NCI-H2227 treated with DMSO at 0.1 percent for 48 hours (cell line): ENCODE data around the gene CPOX.

ENCODE experiments used
- DNase-seq: peaks from one replicate; lab custom pipeline; 2025; lab: John Stamatoyannopoulos, UW

Gene CPOX

DNA sequence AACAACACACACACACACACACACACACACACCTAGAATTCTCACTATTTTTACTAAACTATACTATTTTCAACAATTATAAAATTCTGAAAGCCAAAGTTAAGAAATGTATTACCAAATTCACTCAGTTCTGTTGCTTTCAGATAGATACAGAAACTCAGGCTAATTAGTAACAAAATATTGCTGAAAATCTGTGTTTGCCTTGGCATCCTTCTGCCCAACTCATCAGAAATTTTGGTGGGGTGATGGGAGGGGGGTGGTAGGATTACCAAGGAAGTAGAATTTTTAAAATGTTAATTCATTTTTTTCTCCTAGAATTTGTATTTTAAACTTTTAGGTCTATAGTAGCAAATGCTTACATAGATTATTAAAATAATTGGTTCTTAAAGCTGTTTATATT, 2.7 kb upstream of the CPOX start:
- no peak for DNase-seq

DNA sequence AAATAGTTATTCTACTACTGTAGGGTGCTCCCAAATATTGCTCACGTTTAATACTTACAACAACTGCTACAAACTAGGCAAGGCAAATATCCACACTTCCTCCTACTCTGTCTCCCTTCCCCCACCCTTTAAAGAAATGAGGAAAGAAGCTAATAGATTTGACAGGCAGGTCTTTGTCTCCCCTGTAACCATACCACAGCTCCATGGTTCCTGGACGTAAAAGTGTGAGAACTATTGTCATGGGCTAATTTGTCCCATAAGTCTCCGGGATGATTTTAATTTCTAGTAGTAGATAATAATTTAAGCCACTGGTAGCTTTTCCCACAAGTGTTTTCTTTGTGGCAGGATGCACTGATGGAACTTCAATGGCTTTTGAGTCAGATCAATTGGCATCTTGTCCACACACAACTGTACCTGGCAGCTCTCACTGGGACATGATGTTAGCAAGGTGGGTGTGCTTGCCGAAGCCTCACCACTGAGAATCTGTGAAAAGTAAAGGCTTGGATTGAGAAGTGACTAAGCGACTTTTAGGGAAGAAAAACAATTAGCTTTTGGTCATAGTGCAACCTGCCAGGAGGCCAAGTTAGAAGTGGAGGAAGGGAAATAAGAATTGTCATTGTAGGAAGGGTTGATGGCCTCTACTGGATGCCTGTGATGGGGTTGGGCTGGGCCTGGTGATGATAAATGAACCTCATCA, 1.4 kb upstream of the CPOX start:
- DNase-seq, result no peak

DNA sequence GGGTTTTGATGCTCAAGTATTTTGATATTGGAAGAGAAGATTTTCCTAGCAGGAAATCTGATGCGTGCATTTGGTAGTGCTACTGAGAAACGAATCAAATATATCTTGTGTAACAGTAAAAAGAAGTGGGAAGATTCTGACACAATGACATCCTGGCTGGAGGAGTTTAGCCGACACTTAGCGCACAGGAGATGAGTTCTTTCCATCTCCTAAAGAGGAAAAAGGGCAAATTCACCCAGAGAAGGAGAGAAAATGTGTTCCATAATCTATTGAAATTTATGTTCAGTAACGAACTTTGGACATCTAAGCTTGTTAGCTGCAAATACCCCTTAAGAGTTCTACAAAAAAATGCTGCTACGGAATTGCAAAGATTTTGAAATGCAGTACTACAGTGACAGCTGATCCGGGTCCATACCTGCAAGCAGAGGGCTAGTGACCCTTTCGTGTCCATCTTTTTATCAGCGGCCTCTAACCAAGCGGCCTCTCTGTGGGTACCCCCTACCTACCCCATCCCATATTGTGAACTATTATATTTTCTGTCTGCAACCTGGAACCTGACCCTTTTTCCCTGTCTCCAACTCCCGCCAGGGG, 971 bp downstream of the CPOX start:
- DNase-seq, result no peak

DNA sequence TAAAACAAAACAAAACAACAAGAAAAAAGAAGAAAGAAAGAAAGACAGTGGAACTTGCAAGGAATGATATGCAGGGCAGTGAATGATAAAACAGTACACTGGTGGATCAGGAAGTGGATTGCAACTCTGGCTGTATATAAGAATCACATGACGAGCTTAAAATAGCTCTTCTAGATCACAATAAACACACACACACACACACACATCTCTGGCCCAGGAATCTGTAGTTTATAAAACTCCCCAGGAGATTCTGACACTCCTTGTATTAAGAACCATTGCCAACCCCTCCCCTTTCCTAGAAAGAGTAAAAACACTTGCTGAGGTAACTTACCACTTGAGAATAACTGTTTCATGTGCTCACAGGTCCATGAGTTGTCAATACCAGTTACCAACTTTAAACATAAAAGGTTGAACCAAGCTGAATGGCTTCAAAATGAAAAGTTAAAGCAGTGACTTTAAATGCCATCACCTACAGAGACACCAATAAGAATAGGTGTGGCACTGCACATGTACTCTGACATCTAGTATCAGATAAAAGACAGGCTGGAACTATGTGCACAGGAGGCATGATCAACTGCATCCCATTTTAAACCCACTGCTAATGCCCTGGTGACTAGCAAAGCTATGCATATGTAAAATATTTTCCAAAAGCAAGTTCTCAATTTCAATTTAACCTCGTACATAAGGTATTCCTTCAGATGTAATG, 3.9 kb downstream of the CPOX start:
- DNase-seq, result no peak

DNA sequence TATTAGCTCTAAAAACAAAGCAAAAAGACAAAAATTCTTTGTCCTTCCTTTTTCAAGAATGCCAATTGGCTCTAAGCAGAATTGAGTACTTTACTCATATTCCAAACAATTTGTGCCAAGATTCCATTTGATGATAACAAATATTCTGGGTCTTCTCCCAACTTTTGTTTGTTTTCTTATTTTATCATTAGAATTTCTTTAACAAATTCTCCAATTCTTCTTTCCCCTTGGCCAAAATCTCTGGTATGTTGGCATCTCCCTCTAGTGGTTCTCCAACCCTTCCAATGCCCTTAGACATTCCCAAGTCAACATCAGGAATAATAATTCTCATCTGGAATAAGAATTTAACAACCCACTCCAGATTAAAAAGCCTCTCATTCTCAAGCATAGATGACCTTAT, 5.3 kb downstream of the CPOX start:
- DNase-seq, result no peak

DNA sequence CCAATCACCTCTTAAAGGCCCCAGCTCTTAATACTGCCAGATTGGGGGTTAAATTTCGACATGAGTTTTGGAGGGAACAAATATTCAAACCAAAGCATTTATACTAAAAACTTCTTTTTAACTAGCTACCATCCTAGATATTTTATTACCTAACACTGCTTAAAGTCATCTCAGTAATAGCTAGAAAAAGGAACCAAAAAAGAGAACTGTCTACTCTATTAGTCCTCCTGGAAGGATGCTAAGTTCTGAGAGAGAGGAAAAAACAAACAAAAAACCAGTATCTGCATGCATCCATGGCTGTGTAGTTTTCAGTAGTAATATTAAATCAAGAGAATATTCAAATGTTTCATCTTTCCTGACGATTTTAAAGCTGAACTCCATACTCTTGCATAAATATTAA, 5.8 kb downstream of the CPOX start:
- DNase-seq, result no peak

DNA sequence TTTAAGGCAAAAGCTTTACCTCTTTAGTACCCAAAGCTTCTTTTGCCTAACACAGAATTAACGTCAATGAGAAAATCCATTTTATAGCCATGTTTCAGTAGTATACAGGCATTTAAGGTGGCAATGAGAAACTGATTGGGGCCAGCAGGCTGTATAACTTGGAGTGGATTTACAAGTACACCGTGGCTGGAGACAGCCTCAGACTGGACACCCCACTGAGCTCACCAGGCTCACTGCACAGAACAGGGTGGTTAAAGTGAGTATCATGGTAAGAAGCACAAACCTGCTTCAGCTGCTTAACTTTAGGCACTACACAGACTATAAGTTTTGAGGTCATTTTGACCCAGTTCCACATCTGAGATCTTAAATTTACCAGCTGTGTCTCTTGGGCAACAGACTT, 8.9 kb downstream of the CPOX start:
- no peak for DNase-seq

DNA sequence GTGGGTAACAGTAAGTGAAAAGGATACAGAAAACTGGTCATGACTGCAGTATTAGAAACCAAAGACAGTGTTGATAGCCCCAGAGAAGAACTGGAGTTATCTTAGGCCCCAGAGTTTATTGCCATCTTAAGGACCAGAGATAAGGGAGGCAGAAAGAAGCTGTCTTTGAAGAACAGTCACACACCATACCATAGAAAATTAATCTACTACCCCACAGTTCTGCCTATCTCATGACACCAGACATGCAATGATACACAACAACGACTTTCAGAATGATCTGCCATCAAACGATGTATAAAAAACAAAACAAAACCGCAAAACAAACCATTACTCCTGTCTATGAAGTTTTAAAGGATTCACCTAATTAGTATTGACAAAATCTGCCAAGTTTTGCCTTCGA, 9.6 kb downstream of the CPOX start:
- no peak for DNase-seq

DNA sequence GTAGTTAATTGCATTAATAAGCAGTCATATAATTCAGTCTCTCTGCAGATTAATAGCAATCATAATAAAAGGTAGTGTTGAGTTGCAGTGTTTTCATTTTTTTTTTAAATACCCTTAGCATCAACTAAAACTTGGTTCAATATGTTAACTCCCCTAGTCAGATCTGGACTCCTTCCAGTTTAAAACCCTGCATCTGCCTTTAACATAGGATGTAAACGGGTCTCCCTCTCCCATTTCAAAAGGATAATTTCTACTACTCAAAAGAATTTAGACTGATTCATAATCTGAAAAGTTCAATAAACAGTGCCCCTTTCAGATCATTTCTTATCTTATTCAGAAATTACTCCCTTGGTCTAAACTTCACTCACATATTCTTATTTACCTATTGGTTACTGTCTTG, 11.4 kb downstream of the CPOX start:
- DNase-seq, result no peak

DNA sequence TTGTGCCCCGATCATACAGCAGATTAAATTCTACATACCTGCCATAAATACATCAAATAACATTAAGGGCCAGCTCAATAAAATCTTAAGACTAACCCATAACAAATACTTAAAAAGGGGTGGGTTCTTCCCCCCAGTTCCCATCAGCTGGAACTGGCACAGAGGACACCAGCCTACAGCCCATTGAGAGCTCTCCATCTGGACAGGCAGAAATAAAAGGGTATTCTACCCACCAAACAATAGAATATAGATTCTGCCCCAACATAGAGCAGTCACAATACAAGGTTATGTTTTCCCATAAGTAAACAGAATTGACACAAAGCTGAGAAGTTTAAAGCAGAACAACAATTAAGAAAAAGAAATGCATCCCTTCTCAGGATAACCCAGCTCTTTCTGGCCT, 11.9 kb downstream of the CPOX start:
- DNase-seq, result no peak

DNA sequence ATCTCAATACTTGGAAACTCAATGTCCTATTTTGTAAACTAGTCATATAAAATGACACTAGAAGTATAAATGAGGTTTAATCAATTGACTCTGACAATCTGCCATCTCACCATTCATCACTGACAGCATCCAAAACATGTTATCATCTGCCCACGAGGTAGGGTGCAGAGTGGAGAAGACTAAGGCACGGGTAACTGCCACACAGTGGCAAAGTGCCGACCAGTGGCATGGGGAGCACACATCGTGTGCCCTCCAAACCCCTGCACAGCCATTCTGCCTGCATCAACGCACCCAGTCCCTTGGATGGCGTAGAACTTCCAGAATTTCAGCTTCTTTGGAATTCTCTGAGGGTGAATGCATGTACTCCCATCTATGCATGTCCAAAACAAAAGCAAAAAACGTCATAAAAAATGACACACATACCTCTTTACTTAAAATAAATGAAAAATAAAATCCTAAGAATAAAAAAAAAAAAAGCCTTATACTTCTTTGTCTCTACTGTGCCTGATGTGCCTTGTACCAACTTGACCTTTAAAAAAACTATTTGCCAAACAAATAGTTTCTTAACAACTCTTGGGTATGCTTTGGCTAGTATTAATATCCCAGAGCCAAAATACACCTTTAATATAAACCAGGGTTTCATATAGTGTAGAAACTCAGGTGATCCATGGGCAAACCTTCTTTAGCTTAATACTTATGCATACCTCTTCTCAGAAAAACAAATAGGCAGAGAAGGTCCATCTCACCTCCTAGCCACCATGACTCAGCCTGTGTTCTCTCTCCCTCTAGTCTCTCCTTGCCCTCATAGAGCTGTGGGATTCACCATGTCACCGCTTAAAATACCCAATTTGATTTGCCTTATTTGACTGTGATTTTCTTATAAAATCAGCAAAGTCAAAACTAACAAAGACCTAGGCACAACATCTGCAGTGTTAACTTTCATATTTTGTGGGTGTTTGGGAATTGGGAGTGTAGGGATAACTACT, 12.7 kb downstream of the CPOX start:
- DNase-seq, result no peak

DNA sequence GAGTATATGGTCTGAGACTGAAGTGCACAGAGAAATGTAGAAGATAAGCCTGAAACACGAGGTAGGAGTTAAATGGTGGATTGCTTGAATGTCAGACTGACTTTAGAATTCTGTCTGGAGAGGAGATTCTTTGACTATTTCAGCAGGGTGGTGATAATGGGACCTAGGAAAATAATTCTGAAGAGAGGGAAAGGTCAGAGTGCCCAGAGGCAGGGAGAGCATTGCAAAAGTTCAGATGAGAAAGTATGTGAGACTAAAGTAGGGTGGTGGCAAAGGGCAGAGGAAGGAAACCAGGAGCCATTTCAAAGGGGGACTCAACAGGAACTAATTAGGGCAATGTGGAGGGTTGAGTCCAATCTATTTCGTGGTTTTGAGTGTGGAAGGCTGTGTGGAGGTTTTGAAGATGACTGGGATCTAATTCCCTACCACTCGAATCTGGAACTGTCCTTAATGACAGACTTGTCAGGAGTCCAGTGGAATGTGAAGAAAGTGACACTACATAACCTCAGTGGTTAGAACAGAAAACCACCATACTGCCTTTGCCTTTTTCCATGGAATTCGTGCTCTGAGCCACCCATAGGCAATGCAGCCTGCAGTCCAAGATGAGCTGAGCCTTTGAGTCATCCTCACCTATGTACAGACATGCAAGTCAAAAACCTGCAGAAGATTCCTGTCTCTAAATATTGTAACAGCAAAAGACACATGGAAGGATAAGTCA, 16.1 kb downstream of the CPOX start:
- DNase-seq, result no peak

DNA sequence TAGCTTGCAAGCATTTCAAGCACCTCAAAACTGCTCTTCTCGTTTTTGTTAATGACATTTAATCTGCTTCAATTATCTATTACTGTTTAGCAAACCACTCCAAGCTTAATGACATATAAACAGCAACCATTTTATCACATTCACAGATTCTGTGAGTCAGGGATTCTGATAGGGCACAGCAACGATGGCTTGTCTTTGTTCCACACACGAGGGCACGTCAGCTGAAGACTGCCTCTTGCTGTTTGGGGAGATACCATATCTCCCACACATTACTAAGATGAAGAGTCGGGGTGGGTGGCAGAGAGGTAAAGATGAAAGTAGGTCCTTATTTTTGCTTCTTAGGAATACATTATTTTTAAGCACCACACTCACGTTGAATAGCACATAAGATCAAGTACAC, 19.3 kb downstream of the CPOX start:
- DNase-seq, result no peak

DNA sequence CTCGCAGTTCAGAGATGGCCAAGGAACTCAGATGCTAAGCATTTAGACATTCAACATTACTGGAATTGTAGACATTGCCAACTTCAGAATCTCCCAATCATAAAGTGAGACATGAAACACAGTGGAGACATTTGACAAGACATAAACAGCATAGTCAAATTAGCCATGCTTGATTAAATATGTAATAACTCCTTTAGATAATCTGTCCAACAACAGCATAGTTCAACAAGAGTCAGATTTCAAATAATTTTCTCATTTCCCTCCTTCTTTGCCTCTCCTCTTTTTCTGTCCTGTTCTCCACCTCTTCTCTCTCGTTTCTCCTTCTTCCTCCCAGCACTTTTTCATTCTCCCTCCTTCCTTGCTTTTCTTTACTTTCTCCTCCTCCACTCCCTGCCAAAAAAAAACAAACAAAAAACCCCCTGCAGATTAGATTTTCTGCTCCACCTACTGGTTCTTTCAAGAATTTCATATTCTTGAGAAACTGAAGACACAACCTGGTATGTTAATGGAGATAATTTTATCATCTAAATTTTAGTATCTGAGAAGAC, 20.2 kb downstream of the CPOX start:
- no peak for DNase-seq

DNA sequence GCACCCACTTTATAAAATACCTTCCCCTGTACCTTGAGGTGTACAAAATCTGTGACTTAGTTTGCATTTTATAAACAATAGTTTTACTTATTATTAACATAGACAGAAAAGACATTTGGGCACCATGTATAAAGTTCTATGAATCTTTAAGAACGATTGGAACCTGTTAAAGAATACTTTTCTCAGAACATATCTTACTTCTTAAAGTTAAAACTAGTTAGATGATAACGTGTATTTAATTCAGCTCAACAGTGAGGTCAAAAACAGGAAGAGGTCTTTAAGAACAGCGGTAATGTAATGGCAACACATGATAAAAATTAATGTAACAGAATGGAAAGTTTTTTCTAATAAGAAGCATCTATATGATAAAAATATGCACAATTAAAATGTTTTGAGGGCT, 25.0 kb downstream of the CPOX start:
- DNase-seq, result no peak

DNA sequence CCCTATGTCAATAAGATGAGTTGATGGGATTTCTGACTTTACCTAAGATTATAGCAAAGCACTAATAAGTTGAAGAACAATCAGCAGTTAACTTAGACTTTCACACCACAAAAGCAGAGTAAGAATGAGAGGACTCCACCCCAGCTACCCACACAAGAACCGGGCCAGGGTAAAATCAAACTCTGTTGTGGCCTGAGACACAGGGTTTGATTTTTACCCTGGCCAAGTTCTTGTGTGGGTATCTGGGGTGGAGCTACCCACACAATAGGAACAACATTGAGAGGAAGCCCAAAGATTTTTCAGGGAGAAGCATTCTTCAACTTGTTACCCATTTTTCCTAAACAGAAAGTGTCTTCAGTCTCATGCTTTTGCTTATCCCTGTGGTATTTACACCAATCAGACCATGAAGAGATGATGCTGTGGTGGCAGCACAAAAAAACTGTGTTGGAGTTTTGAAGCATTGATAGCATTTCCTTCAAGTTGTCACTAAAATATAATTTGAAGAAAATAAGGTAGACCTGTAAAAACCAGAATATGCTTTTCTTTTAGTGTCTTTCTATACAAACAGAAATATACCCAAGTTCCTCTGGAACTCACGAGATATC, 25.6 kb downstream of the CPOX start:
- DNase-seq, result no peak

DNA sequence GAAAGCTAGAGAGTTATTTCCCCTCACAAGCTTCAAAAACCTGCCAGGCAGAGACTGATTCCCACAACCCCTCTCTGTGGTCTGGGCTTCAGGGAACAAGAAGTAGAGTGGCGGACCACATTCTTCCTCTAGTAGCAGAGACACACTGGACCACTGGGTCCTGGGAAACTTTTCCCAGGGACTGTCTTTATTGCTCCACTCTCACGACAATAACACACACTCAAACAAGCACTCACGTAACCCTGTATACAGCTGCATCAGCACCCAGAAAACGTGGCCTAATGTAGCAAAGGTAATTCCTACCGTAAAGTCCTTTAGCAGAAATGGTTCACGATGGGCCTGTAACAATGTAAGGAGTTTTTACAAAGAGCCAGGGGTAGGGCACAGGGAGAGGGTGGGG, 27.6 kb downstream of the CPOX start:
- no peak for DNase-seq

DNA sequence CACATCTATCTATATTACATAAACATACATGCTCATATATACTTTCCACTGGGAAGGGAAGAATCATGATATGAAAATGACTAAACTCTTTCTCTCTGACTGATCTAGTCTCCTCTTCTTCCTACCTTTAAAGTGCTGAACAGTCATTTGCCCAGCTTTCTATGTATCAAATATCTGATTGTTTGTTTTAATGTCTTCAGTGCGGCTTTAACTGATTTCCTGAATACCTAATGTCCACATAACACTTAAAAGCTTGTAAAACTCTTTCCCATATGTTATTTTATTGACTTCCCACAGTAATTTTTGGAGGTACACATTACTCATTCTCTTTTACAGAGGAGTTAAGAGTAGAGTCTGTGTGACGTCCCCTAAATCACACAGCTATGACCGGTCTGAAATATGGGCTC, 28.2 kb downstream of the CPOX start:
- DNase-seq, result no peak

DNA sequence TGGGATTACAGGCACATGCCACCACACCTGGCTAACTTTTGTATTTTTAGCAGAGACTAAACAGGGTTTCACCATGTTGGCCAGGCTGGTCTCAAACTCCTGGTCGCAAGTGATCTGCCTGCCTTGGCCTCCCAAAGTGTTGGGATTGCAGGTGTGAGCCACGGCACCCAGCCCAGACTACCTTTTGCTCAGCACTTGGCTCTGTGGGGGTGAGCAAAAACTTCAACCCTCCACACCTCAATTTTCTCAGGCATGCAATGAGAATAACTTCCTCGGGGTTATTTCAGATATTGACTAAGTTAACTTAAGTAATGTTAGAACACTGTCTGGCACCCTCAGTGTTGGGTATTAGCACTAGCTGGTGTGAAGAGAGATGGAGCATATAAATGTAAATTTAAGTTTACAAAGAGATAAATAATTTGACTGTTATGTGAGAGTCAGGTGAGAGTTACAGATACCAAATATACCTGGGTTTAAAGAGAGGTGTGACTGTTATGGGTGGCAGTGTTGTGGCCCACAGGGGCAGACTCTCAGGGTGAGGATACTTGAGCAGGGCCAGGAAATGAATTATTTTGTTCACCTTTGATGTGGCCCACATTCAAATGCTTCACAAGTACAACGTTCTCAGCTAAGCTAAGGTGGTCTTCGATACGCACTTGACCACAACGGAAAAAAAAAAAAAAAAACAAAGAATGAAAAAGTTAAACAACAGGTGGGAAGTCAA, 29.0 kb downstream of the CPOX start:
- DNase-seq, result no peak

DNA sequence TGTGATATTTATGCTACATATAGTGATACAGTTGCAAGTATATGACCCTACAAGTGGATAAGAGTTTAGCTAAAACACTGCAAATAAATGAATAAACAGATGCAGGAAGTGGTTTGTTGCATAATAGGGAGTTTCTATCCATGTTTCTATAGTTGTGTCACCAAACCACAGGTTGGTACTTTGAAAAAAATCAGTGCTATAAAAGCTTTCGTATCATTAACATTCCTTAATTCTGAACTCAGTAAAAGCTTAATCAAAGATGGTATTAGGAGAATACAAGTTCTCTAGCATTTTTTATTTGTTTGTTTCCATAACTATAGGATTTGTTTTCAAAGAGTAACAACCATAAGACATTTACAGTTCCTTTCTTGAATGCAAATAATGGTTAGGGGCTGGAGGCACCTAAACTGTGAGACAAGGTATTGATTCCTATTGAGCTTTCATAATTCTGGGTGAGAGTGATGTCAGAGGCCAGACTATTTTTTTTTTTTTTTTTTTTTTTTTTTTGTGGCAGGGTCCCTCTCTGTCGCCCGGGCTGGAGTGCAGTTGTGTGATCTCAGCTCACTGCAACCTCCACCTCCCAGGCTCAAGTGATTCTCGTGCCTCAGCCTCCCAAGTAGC, 29.6 kb downstream of the CPOX start:
- no peak for DNase-seq
